Prostate gland (tissue), 2 donors: Measurements from ENCODE around the gene LTBP3. TPM values are rescaled to one million over a fixed set of nuclear protein-coding genes. Genes with fewer than 3 reads are reported as not detected.
A peak's percentile ranks its signal among the peaks of the same experiment; 100 is the strongest.

Experiments
- DNase-seq: peaks from one replicate; pipeline ENCODE4 v3.0.0-alpha.2; 2019; ENCODE audit warnings: low spot score
- H3K27ac ChIP-seq, 2 donors: fragments of 200-600 bp; sonication (generic); 2 replicates each; pipeline ENCODE4 v1.5.1; 2017 to 2019
- H3K27me3 ChIP-seq: fragments of 200-600 bp; sonication (generic); replicated peaks from 2 replicates; pipeline ENCODE4 v1.5.1; 2019; ENCODE audit not compliant: insufficient read depth
- H3K36me3 ChIP-seq, 2 donors: fragments of 200-600 bp; sonication (generic); 1 replicate in 1 of 2; 2 replicates in 1 of 2; pipeline versions ENCODE4 v1.5.1 to v1.8.1; 2017 to 2019
- H3K4me1 ChIP-seq: fragments of 200-600 bp; sonication (generic); replicated peaks from 2 replicates; pipeline ENCODE4 v1.5.1; 2019
- H3K4me3 ChIP-seq, 2 donors: fragments of 200-600 bp; sonication (generic); 2 replicates each; pipeline ENCODE4 v1.5.1; 2017 to 2019
- H3K9me3 ChIP-seq: fragments of 200-600 bp; sonication (generic); 2 replicates; pipeline ENCODE4 v1.5.1; 2017
- CTCF ChIP-seq, 4 experiments: fragments of 200-600 bp in 2 of 4; fragments of 450-650 bp in 2 of 4; sonication (generic) in 2 of 4; IDR thresholded peaks; 1 replicate in 3 of 4; 2 replicates in 1 of 4; pipeline ENCODE4 v1.5.1; 2016 to 2019; ENCODE audit warnings: antibody characterized with exemption in 4 of 4, mild to moderate bottlenecking in 2 of 4, moderate library complexity in 2 of 4
- POLR2A ChIP-seq: fragments of 450-650 bp; IDR thresholded peaks from one replicate; pipeline ENCODE4 v1.6.1; 2016; ENCODE audit warnings: antibody characterized with exemption, mild to moderate bottlenecking
- POLR2AphosphoS5 ChIP-seq: sonication (generic); formaldehyde crosslinking; IDR thresholded peaks from one replicate; pipeline ENCODE4 v1.6.1; 2017; ENCODE audit warnings: antibody characterized with exemption
- WGBS: methylation state at CpG from one replicate; pipeline ENCODE4 v1.1.5; 2018; 5-methylcytosine and 5-hydroxymethylcytosine counted together
- intact Hi-C: fragments of 100-400 bp; cut with DNase I; formaldehyde crosslinking; loops from one replicate; pipeline ENCODE4 v1.14.2; 2022
- total RNA-seq, 2 donors: library from RNA; depleted of rRNA; stranded (reverse); fragments of >200 nt; gene quantifications; one replicate each; pipeline ENCODE4 v1.1.0, GENCODE V29; 2016

LTBP3 gene
- total RNA-seq, 2 donors from 2014 or later, result 220 to 234 TPM

GRCh38 chr11:65590240-65590738 is 32.1 kb upstream of the LTBP3 start:
- Histone ChIP-seq H3K36me3 (peaks cover 0 to 8% of the 10 kb centered on the region in 2 donors), H3K27ac (no peak overlapping the region), H3K9me3 (no peaks in the 10 kb centered on the region), H3K27me3 (no peaks in the 10 kb centered on the region), H3K4me3 (no peak overlapping the region), H3K4me1 (no peaks in the 10 kb centered on the region)
- 50% methylated on average over 8 of the region's 8 CpGs for WGBS
- intact Hi-C loops, result no loop called here
- TF ChIP-seq POLR2A (no peak), POLR2AphosphoS5 (no peak), CTCF (IDR thresholded peaks at IDR 0.05) (no peak)
- no peak for DNase-seq

GRCh38 chr11:65589444-65590239 is 31.5 kb upstream of the LTBP3 start:
- H3K9me3 ChIP-seq, result no peaks in the 10 kb centered on the region
- peaks cover 0 to 11% of the 10 kb centered on the region in 2 donors for H3K36me3 ChIP-seq
- no peak for DNase-seq
- WGBS, result 67% methylated on average over 9 of the region's 9 CpGs
- no peak overlapping the region for H3K27ac ChIP-seq
- intact Hi-C loops, result no loop called here
- H3K4me1 ChIP-seq, result no peaks in the 10 kb centered on the region
- TF ChIP-seq POLR2AphosphoS5 (no peak), CTCF (IDR thresholded peaks at IDR 0.05) (no peak), POLR2A (no peak)
- no peak overlapping the region for H3K4me3 ChIP-seq
- no peaks in the 10 kb centered on the region for H3K27me3 ChIP-seq

GRCh38 chr11:65588199-65589054 is 30.3 kb upstream of the LTBP3 start:
- H3K4me3 ChIP-seq, result no peak overlapping the region
- peak overlapping the region in 1 of 2 donors; percentile 45 for H3K27ac ChIP-seq
- peak; percentile 44 for DNase-seq
- no peaks in the 10 kb centered on the region for H3K4me1 ChIP-seq
- TF ChIP-seq POLR2AphosphoS5 (no peak), CTCF (IDR thresholded peaks at IDR 0.05) (peak in 3 of 4 experiments; percentile 21 to 65 (median 53))
- 57% methylated on average over 13 of the region's 13 CpGs for WGBS
- H3K36me3 ChIP-seq, result peaks cover 0 to 11% of the 10 kb centered on the region in 2 donors
- intact Hi-C loops, result no loop called here
- H3K27me3 ChIP-seq, result no peaks in the 10 kb centered on the region
- no peaks in the 10 kb centered on the region for H3K9me3 ChIP-seq

GRCh38 chr11:65586676-65587075 is 28.5 kb upstream of the LTBP3 start:
- no peak for TF ChIP-seq POLR2A
- no peak for TF ChIP-seq POLR2AphosphoS5
- TF ChIP-seq CTCF (IDR thresholded peaks at IDR 0.05), result no peak
- peaks cover 0 to 11% of the 10 kb centered on the region in 2 donors for H3K36me3 ChIP-seq
- H3K4me1 ChIP-seq, result no peaks in the 10 kb centered on the region
- WGBS, result 74% methylated on average over 2 of the region's 2 CpGs
- H3K9me3 ChIP-seq, result no peaks in the 10 kb centered on the region
- no peaks in the 10 kb centered on the region for H3K27me3 ChIP-seq
- no peak overlapping the region for H3K27ac ChIP-seq
- intact Hi-C loops, result no loop called here
- DNase-seq, result no peak
- H3K4me3 ChIP-seq, result no peak overlapping the region
